ENCODE results near the gene FAM170B. TPM values are rescaled to one million over a fixed set of nuclear protein-coding genes. Genes with fewer than 3 reads are reported as not detected.

FAM170B gene
- total and polyA plus RNA-seq, 7 experiments from 2014 or later = 0.15 TPM; not detected in 6

DNA sequence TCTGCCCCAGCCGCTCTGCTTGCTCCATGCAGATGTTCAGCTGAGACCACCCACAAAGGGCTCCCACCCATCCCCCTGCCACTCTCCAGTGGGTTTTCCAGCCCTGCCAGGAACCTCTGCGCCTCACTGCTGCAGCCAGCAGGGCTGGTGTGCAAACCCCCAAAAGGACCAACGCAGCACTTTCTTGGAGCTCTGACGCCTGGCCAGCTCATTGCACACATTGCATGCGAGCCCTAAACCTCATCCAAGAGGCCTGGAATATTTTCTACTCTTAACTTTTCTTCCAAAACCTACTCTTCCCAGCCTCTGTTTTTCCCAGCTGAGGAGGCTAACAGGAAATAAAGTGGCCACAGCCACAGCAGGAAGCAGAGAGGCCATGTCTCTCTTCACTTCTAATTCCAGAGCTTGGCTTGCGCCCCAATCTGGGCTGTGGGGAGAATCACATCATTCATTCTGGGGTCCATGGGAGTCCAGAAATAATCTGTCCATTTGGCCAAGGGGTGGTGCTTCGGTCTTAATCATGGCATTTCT is 4.6 kb upstream of the FAM170B start:
- Histone ChIP-seq H3K27me3 (ENCODE audit: control insufficient read depth in 2 of 2, insufficient read depth in 2 of 2, low read length in 2 of 2) (peaks cover 0 to 3% of the 10 kb centered on the region in 2 donors), H3K27ac (ENCODE audit: low read depth, low read length) (no peak overlapping the region), H3K9me3 (ENCODE audit: control insufficient read depth in 2 of 3, low read length in 3 of 3) (no peaks in the 10 kb centered on the region), H3K4me3 (ENCODE audit: low read length) (no peak overlapping the region), H3K4me1 (ENCODE audit: control insufficient read depth in 2 of 2, insufficient read depth in 2 of 2, low read length in 2 of 2) (no peaks in the 10 kb centered on the region), H3K36me3 (ENCODE audit: control insufficient read depth in 2 of 3, insufficient read depth in 3 of 3, low read length in 3 of 3) (no peaks in the 10 kb centered on the region)
- no peak overlapping the region for H3K27ac Mint-ChIP-seq
- H3K27me3 Mint-ChIP-seq = peaks cover 5 to 27% (median 10%) of the 10 kb centered on the region in 5 donors
- no peak for ATAC-seq
- H3K4me1 Mint-ChIP-seq = peaks cover 0 to 8% (median 0%) of the 10 kb centered on the region in 7 donors
- intact Hi-C loops (cut with micrococcal nuclease) = no loop called here
- ChIA-PET POLR2A (no interaction called here), CTCF (no interaction called here)
- H3K9me3 Mint-ChIP-seq = peaks cover 0 to 7% (median 0%) of the 10 kb centered on the region in 11 donors
- DNase-seq = no peak
- no peak overlapping the region for H3K4me3 Mint-ChIP-seq
- no peaks in the 10 kb centered on the region for H3K36me3 Mint-ChIP-seq

DNA sequence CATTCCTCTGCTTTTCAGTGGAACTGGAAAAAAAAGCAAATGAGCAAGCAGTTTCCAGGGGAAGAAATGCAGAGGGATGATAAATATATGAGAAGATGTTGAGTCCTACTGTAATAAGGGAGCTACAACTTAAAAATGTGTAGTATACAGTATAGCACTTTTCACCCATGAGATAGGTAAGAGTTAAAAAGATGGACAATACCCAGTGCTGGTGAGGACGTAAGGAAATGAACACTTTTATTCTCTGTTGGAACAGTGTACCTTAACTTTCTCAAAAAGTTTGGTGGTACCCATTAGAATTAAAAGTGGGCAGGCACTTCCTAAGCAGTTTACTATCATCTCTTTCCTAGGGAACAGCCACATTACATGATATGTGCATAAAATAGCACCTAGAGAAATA is 2.7 kb upstream of the FAM170B start:
- Mint-ChIP-seq H3K27me3 (peaks cover 8 to 21% (median 11%) of the 10 kb centered on the region in 5 donors), H3K27ac (no peak overlapping the region), H3K9me3 (peaks cover 0 to 7% (median 0%) of the 10 kb centered on the region in 11 donors), H3K36me3 (no peaks in the 10 kb centered on the region), H3K4me1 (peaks cover 0 to 8% (median 0%) of the 10 kb centered on the region in 7 donors), H3K4me3 (no peak overlapping the region)
- intact Hi-C loops (cut with micrococcal nuclease) = no loop called here
- ATAC-seq (no peak), DNase-seq (no peak)
- H3K27ac ChIP-seq (ENCODE audit: low read depth, low read length) = no peak overlapping the region
- no peak overlapping the region for H3K4me3 ChIP-seq (ENCODE audit: low read length)
- no peaks in the 10 kb centered on the region for H3K9me3 ChIP-seq (ENCODE audit: control insufficient read depth in 2 of 3, low read length in 3 of 3)
- CTCF ChIA-PET = no interaction called here
- H3K4me1 ChIP-seq (ENCODE audit: control insufficient read depth in 2 of 2, insufficient read depth in 2 of 2, low read length in 2 of 2) = no peaks in the 10 kb centered on the region
- H3K36me3 ChIP-seq (ENCODE audit: control insufficient read depth in 2 of 3, insufficient read depth in 3 of 3, low read length in 3 of 3) = no peaks in the 10 kb centered on the region
- POLR2A ChIA-PET = no interaction called here
- peaks cover 0 to 3% of the 10 kb centered on the region in 2 donors for H3K27me3 ChIP-seq (ENCODE audit: control insufficient read depth in 2 of 2, insufficient read depth in 2 of 2, low read length in 2 of 2)

DNA sequence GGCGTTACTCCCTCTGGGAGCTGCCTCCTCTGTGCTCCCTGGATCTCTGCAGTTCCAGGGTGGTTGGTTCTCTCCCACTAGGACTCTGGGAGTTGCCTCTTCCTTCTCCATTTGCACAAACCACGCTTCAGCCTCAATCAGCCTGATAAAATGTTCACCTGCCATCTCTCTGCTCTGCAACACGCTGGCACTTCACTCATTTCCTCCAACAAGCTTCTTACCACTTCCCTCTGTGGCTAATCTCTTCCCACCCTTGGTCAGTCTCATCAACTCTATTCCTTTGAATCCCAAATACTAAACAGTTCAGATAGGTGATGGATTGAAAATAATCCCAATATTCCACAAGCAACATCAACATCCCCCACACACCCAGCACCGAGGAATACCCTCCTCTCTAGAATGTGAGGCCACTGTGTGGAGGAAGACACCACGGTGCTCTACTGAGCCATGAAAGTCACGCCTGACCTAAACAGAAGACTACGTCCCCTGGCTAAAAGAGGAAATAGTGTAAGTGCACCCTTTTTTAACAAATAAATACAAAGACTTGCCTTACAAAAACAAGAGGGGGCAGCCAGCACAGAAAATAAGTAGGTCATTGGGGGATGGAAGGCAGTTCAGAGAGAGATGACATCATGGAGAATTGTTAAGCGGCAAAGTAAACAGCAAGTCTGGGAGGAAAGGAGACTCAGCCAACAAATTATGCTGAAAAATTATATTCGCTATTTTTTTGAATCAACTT is 1.9 kb upstream of the FAM170B start:
- Mint-ChIP-seq H3K4me3 (peak overlapping the region in 1 of 10 donors; percentile 6), H3K9me3 (peaks cover 0 to 7% (median 0%) of the 10 kb centered on the region in 11 donors), H3K36me3 (no peaks in the 10 kb centered on the region), H3K4me1 (peaks cover 0 to 8% (median 0%) of the 10 kb centered on the region in 7 donors), H3K27ac (no peak overlapping the region), H3K27me3 (peaks cover 8 to 17% (median 11%) of the 10 kb centered on the region in 5 donors)
- intact Hi-C loops (cut with micrococcal nuclease) = no loop called here
- ATAC-seq (peak; percentile 46), DNase-seq (no peak)
- H3K27ac ChIP-seq (ENCODE audit: low read depth, low read length) = no peak overlapping the region
- POLR2A ChIA-PET = no interaction called here
- CTCF ChIA-PET = no interaction called here
- H3K4me1 ChIP-seq (ENCODE audit: control insufficient read depth in 2 of 2, insufficient read depth in 2 of 2, low read length in 2 of 2) = no peaks in the 10 kb centered on the region
- H3K9me3 ChIP-seq (ENCODE audit: control insufficient read depth in 2 of 3, low read length in 3 of 3) = no peaks in the 10 kb centered on the region
- H3K36me3 ChIP-seq (ENCODE audit: control insufficient read depth in 2 of 3, insufficient read depth in 3 of 3, low read length in 3 of 3) = no peaks in the 10 kb centered on the region
- peaks cover 0 to 3% of the 10 kb centered on the region in 2 donors for H3K27me3 ChIP-seq (ENCODE audit: control insufficient read depth in 2 of 2, insufficient read depth in 2 of 2, low read length in 2 of 2)
- no peak overlapping the region for H3K4me3 ChIP-seq (ENCODE audit: low read length)

DNA sequence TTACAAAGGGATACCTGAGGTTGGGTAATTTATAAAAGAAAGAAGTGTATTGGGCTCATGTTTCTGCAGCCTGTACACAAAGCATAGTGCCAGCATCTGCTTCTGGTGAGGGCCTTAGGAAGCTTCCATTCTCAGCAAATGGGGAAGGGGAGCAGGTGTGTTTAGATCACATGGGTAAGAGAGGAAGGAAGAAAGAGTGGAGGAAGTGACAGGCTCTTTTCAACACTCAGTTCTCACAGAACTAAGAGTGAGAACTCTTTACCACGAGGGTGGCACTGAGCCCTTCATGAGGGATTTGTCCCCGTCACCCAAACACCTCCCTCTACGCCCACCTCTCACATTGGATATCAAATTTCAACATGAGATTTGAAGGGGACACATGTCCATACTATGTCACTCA is 506 bp upstream of the FAM170B start:
- Histone ChIP-seq H3K36me3 (ENCODE audit: control insufficient read depth in 2 of 3, insufficient read depth in 3 of 3, low read length in 3 of 3) (no peaks in the 10 kb centered on the region), H3K9me3 (ENCODE audit: control insufficient read depth in 2 of 3, low read length in 3 of 3) (no peaks in the 10 kb centered on the region), H3K27me3 (ENCODE audit: control insufficient read depth in 2 of 2, insufficient read depth in 2 of 2, low read length in 2 of 2) (peaks cover 0 to 3% of the 10 kb centered on the region in 2 donors), H3K4me1 (ENCODE audit: control insufficient read depth in 2 of 2, insufficient read depth in 2 of 2, low read length in 2 of 2) (no peaks in the 10 kb centered on the region), H3K27ac (ENCODE audit: low read depth, low read length) (no peak overlapping the region), H3K4me3 (ENCODE audit: low read length) (no peak overlapping the region)
- Mint-ChIP-seq H3K27me3 (peaks cover 8 to 28% (median 16%) of the 10 kb centered on the region in 5 donors), H3K4me1 (peaks cover 0 to 8% (median 0%) of the 10 kb centered on the region in 7 donors), H3K9me3 (peaks cover 0 to 9% (median 1%) of the 10 kb centered on the region in 11 donors), H3K4me3 (no peak overlapping the region), H3K27ac (no peak overlapping the region), H3K36me3 (peaks cover 0 to 3% (median 0%) of the 10 kb centered on the region in 5 donors)
- POLR2A ChIA-PET = no interaction called here
- intact Hi-C loops (cut with micrococcal nuclease) = no loop called here
- DNase-seq (no peak), ATAC-seq (no peak)
- CTCF ChIA-PET = no interaction called here

DNA sequence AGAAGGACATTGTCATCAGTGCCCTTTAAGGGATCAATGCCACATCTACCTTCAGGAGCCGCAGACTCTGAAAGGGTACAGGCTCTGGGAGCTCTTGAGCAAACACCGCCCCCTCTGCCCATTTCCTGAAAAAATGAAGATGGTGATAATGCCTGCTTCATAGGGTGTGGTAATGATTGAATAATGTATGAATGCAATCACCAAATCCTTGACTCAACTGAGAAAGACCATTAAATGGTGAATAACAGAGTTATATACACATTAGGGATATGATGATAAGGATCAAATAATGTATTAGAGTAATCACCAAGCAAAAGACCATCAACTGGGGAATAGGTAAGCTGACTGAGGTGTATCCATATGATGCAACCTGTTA is 1.5 kb downstream of the FAM170B start:
- Mint-ChIP-seq H3K27me3 (peaks cover 8 to 42% (median 25%) of the 10 kb centered on the region in 5 donors), H3K9me3 (peaks cover 0 to 14% (median 6%) of the 10 kb centered on the region in 11 donors), H3K4me3 (no peak overlapping the region), H3K4me1 (peaks cover 0 to 8% (median 0%) of the 10 kb centered on the region in 7 donors), H3K36me3 (peaks cover 0 to 3% (median 0%) of the 10 kb centered on the region in 5 donors), H3K27ac (no peak overlapping the region)
- ATAC-seq (no peak), DNase-seq (no peak)
- POLR2A ChIA-PET = no interaction called here
- Histone ChIP-seq H3K36me3 (ENCODE audit: control insufficient read depth in 2 of 3, insufficient read depth in 3 of 3, low read length in 3 of 3) (no peaks in the 10 kb centered on the region), H3K9me3 (ENCODE audit: control insufficient read depth in 2 of 3, low read length in 3 of 3) (no peaks in the 10 kb centered on the region), H3K4me1 (ENCODE audit: control insufficient read depth in 2 of 2, insufficient read depth in 2 of 2, low read length in 2 of 2) (no peaks in the 10 kb centered on the region), H3K27ac (ENCODE audit: low read depth, low read length) (no peak overlapping the region), H3K27me3 (ENCODE audit: control insufficient read depth in 2 of 2, insufficient read depth in 2 of 2, low read length in 2 of 2) (no peaks in the 10 kb centered on the region), H3K4me3 (ENCODE audit: low read length) (no peak overlapping the region)
- CTCF ChIA-PET = no interaction called here
- intact Hi-C loops (cut with micrococcal nuclease) = no loop called here

DNA sequence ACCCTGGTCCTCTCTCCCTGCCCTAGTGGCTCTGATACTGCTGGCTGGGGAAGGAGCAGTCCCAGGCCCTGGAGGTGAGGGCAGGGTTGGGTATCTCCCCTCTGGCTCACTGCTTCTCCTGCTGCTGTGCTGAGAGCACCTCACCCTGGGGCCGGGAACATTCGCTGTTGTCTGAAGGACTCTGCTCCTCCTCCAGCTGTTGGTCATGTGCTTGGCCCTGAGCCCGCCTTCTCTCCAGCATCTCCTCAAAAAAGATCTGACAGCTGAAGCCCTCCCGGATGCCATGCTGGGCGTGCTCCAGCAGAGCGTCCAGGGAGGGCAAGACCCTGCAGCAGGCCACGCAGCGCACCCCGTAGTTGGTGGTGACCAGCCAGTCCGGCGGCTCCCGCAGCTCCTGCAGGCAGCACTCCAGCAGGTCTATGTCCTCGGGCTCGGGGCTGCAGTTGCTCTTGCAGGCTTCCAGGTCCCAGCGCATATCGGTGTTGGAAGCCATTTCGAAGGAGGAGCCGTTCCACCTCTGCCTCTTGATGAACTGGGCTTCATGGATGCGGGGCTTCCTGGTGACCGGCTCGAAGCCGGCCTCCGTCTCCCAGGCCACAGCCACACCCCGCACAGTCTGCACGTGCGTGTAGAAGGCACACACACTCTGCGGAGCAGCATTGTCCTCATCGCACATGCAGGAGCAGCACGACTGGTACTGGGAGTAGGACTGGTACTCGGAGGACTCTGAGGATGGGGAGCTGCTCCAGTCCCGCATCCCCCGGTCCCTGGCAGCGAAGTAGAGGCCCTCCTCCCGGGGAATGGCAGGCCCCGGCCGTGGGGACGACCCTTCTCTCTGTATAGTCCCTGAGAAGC is 2.1 kb downstream of the FAM170B start:
- H3K9me3 Mint-ChIP-seq = peaks cover 0 to 14% (median 5%) of the 10 kb centered on the region in 11 donors
- H3K36me3 ChIP-seq (ENCODE audit: control insufficient read depth in 2 of 3, insufficient read depth in 3 of 3, low read length in 3 of 3) = no peaks in the 10 kb centered on the region
- intact Hi-C loops (cut with micrococcal nuclease) = no loop called here
- H3K4me3 Mint-ChIP-seq = no peak overlapping the region
- no peak overlapping the region for H3K27ac ChIP-seq (ENCODE audit: low read depth, low read length)
- CTCF ChIA-PET = no interaction called here
- H3K27ac Mint-ChIP-seq = no peak overlapping the region
- H3K27me3 Mint-ChIP-seq = peaks cover 8 to 42% (median 25%) of the 10 kb centered on the region in 5 donors
- H3K27me3 ChIP-seq (ENCODE audit: control insufficient read depth in 2 of 2, insufficient read depth in 2 of 2, low read length in 2 of 2) = no peaks in the 10 kb centered on the region
- peaks cover 0 to 8% (median 0%) of the 10 kb centered on the region in 7 donors for H3K4me1 Mint-ChIP-seq
- DNase-seq = no peak
- peaks cover 0 to 3% (median 0%) of the 10 kb centered on the region in 5 donors for H3K36me3 Mint-ChIP-seq
- no peaks in the 10 kb centered on the region for H3K4me1 ChIP-seq (ENCODE audit: control insufficient read depth in 2 of 2, insufficient read depth in 2 of 2, low read length in 2 of 2)
- ATAC-seq = no peak
- no peak overlapping the region for H3K4me3 ChIP-seq (ENCODE audit: low read length)
- no peaks in the 10 kb centered on the region for H3K9me3 ChIP-seq (ENCODE audit: control insufficient read depth in 2 of 3, low read length in 3 of 3)
- POLR2A ChIA-PET = no interaction called here

Data from naive thymus-derived CD4-positive, alpha-beta T cell (primary cell).